Measurements from ENCODE around the gene SHLD2. TPM values are rescaled to one million over a fixed set of nuclear protein-coding genes. Genes with fewer than 3 reads are reported as not detected.
A peak's percentile ranks its signal among the peaks of the same experiment; 100 is the strongest.
"Not testable (repeated sequence)": the region's sequence is repeated elsewhere in the genome, so short reads cannot be mapped to it uniquely, and the experiment has no call there.

SHLD2 gene
- total RNA-seq, 1 donor from 2014 or later, result 8.4 TPM

DNA sequence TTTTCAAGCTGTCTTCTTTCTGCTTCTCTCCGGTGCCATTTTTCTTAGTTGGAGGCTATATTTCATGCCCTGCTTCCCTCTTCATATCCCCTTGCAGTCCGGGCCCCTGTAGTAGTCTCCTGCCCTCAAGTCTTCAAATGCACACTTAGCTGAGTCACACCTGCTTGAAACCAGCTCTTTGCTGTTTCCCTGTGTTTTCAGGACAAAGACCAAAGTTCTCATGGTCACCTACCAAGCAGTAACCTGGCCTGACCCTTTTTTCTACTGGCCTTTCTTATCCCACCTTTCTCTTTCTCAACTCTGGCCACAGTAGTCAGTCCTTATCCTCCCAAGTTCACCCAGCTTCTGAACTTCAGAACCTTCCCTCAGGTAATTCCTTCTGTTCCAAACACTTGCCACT is 28.8 kb upstream of the SHLD2 start:
- Histone ChIP-seq H3K27ac (replicated peaks) (no peak overlapping the region), H3K36me3 (peaks cover 86% of the 10 kb centered on the region), H3K4me1 (no peaks in the 10 kb centered on the region), H3K27me3 (ENCODE audit: low read depth) (no peaks in the 10 kb centered on the region), H3K9me3 (replicated peaks) (no peaks in the 10 kb centered on the region), H3K4me3 (no peak overlapping the region)
- no peak for DNase-seq
- intact Hi-C loops (cut with micrococcal nuclease), result no loop called here
- TF ChIP-seq, protein P1, sequence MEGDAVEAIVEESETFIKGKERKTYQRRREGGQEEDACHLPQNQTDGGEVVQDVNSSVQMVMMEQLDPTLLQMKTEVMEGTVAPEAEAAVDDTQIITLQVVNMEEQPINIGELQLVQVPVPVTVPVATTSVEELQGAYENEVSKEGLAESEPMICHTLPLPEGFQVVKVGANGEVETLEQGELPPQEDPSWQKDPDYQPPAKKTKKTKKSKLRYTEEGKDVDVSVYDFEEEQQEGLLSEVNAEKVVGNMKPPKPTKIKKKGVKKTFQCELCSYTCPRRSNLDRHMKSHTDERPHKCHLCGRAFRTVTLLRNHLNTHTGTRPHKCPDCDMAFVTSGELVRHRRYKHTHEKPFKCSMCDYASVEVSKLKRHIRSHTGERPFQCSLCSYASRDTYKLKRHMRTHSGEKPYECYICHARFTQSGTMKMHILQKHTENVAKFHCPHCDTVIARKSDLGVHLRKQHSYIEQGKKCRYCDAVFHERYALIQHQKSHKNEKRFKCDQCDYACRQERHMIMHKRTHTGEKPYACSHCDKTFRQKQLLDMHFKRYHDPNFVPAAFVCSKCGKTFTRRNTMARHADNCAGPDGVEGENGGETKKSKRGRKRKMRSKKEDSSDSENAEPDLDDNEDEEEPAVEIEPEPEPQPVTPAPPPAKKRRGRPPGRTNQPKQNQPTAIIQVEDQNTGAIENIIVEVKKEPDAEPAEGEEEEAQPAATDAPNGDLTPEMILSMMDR (IDR thresholded peaks at IDR 0.05; ENCODE audit: borderline replicate concordance), result no peak

DNA sequence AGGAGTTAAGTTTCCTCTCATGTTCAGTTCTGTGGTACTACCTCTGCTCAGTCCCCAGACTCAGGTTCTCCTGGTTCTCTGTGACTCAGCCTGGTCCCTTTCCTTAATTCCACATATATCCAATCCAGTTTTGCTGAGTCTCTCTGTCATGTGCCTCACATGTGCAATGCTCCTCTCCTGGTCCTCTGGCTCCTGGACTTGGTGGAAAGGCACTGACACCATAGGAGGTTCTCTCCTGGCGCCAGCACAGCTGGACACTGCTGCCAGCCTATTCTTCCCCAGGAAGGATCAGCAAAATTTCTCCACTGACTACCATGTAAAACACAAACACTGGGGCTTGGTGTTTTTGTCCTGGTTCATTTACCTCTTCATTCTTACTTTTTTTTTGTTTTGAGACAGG is 28.1 kb upstream of the SHLD2 start:
- Histone ChIP-seq H3K27ac (replicated peaks) (no peak overlapping the region), H3K27me3 (ENCODE audit: low read depth) (no peaks in the 10 kb centered on the region), H3K4me1 (no peaks in the 10 kb centered on the region), H3K36me3 (peaks cover 86% of the 10 kb centered on the region), H3K4me3 (no peak overlapping the region), H3K9me3 (replicated peaks) (no peaks in the 10 kb centered on the region)
- TF ChIP-seq, protein P1 (IDR thresholded peaks at IDR 0.05; ENCODE audit: borderline replicate concordance), result no peak
- intact Hi-C loops (cut with micrococcal nuclease), result no loop called here
- DNase-seq, result no peak

DNA sequence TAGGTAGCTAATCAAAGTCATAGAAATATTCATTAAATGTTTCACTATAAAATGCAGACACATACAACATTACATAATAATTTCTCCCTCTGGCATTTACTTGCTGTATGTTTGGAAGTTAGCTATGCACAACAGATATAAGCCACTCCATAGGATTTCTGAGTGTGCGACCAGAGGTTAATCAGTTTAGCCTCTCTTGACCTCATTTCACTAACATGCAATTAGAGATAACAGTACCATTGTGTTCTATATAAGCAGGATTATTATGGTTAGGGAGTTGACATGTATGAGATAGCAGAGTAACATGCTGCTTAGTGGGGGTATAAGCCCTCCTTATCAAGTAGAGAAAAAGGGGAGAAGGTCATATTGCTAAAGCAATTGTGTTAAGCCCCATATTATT is 26.7 kb upstream of the SHLD2 start:
- no peaks in the 10 kb centered on the region for H3K9me3 ChIP-seq (replicated peaks)
- no peak for DNase-seq

DNA sequence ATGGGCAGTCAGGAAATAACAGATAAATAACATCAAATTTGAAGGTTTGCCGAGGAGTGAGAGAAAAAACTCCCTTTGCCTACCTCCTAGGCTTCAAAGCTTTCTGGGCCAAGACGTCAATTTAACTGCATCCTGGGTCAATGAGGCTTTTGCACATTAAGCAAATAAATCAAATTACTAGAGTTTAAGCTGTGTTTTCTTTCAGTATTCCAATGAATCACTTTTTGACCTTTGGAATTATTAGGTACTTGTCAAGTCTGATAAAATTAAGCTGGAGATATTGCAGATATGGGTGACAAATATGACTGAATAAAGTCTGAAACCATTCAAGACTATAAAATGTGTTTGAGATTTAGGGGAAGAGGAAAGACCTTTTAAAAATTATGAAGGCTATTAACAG is 22.6 kb upstream of the SHLD2 start:
- no peaks in the 10 kb centered on the region for H3K27me3 ChIP-seq (ENCODE audit: low read depth)
- TF ChIP-seq, protein P1 (IDR thresholded peaks at IDR 0.05; ENCODE audit: borderline replicate concordance), result no peak
- intact Hi-C loops (cut with micrococcal nuclease), result no loop called here
- no peaks in the 10 kb centered on the region for H3K4me1 ChIP-seq
- no peak overlapping the region for H3K4me3 ChIP-seq
- H3K36me3 ChIP-seq, result peaks cover 71% of the 10 kb centered on the region
- no peak for DNase-seq
- no peaks in the 10 kb centered on the region for H3K9me3 ChIP-seq (replicated peaks)
- H3K27ac ChIP-seq (replicated peaks), result no peak overlapping the region

More for the DNA sequence above, 26.7 kb upstream of the SHLD2 start:
- Histone ChIP-seq H3K27ac (replicated peaks) (no peak overlapping the region), H3K27me3 (ENCODE audit: low read depth) (no peaks in the 10 kb centered on the region), H3K36me3 (peaks cover 86% of the 10 kb centered on the region), H3K4me1 (no peaks in the 10 kb centered on the region), H3K4me3 (no peak overlapping the region)
- TF ChIP-seq, protein P1 (IDR thresholded peaks at IDR 0.05; ENCODE audit: borderline replicate concordance), result no peak
- intact Hi-C loops (cut with micrococcal nuclease), result no loop called here

DNA sequence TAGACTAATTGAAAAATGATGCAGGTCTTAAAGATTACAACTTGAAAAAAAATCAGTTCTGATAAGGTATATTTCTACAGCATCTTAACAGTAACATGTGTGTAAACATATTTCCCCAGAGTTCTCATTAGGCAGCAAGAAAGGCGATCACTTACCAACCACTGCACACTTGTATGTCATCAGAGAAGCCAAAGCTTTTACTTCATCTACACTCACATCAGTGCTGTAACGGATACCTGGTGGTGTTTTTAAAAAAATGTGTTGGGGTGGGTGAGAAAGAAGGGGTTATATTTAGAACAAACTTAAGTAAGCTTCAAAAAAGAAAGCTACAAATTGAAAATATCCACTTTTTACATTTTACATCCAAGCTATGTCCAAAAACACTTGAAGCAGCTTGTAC is 18.6 kb upstream of the SHLD2 start:
- H3K27me3 ChIP-seq (ENCODE audit: low read depth); H3K9me3 ChIP-seq (replicated peaks); H3K4me1 ChIP-seq; H3K4me3 ChIP-seq; H3K27ac ChIP-seq (replicated peaks); intact Hi-C loops (cut with micrococcal nuclease); DNase-seq: not testable (repeated sequence)
- peaks cover 42% of the 10 kb centered on the region for H3K36me3 ChIP-seq

DNA sequence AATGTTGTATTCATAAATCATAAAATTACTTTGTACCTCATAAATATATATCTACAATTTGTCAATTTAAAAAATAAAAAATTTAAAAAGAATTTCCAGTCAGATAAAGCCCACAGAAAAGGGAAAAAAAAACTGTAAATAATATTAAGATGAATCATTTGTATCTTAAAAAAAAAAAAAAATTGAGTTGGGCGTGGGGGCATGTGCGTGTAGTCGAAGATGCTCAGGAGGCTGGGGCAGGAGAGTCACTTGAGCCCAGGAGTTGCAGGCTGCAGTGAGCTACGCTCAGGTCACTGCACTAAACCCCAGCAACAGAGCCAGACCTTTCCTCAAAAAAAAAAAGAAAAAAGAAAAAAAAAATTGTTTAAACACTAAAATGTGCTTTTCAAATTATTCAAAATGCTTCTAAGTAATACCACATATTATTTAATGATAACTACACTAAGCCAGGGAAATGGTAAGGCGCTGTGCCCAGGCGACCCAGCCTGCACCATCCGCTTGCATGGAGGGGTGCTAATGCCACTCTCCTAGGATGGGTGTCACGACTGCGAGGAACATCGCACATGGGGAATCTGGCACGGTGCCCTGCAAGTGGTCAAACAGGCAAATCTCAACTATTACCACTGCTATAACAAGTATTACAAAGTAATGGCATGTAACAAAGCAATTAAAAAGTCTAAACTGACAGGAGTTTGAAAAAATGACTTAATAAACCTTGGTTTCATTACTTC is 15.7 kb upstream of the SHLD2 start:
- Histone ChIP-seq H3K4me1 (peaks cover 12% of the 10 kb centered on the region), H3K27ac (replicated peaks) (no peak overlapping the region), H3K4me3 (no peak overlapping the region), H3K27me3 (ENCODE audit: low read depth) (no peaks in the 10 kb centered on the region), H3K9me3 (replicated peaks) (no peaks in the 10 kb centered on the region), H3K36me3 (peaks cover 14% of the 10 kb centered on the region)
- DNase-seq, result no peak
- TF ChIP-seq, protein P1 (IDR thresholded peaks at IDR 0.05; ENCODE audit: borderline replicate concordance), result no peak
- intact Hi-C loops (cut with micrococcal nuclease), result no loop called here

DNA sequence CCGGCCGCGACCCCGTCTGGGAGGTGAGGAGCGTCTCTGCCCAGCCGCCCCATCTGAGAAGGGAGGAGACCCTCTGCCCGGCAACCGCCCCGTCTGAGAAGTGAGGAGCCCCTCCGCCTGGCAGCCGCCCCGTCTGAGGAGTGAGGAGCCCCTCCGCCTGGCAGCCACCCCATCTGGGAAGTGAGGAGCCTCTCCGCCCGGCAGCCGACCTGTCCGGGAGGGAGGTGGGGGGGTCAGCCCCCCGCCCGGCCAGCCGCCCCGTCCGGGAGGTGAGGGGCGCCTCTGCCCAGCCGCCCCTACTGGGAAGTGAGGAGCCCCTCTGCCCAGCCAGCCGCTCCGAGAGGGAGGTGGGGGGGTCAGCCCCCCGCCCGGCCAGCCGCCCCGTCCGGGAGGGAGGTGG is 14.4 kb upstream of the SHLD2 start:
- H3K36me3 ChIP-seq; DNase-seq; H3K27ac ChIP-seq (replicated peaks); H3K9me3 ChIP-seq (replicated peaks); H3K27me3 ChIP-seq (ENCODE audit: low read depth); H3K4me3 ChIP-seq; intact Hi-C loops (cut with micrococcal nuclease): not testable (repeated sequence)
- peaks cover 21% of the 10 kb centered on the region for H3K4me1 ChIP-seq

DNA sequence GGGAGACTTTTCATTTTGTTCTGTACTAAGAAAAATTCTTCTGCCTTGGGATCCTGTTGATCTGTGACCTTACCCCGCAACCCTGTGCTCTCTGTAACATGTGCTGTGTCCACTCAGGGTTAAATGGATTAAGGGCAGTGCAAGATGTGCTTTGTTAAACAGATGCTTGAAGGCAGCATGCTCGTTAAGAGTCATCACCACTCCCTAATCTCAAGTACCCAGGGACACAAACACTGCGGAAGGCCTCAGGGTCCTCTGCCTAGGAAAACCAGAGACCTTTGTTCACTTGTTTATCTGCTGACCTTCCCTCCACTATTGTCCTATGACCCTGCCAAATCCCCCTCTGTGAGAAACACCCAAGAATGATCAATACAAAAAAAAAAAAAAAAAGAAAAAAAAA is 13.4 kb upstream of the SHLD2 start:
- DNase-seq; H3K9me3 ChIP-seq (replicated peaks); intact Hi-C loops (cut with micrococcal nuclease); H3K27ac ChIP-seq (replicated peaks); H3K4me3 ChIP-seq; H3K36me3 ChIP-seq; H3K27me3 ChIP-seq (ENCODE audit: low read depth): not testable (repeated sequence)
- H3K4me1 ChIP-seq, result peaks cover 21% of the 10 kb centered on the region

DNA sequence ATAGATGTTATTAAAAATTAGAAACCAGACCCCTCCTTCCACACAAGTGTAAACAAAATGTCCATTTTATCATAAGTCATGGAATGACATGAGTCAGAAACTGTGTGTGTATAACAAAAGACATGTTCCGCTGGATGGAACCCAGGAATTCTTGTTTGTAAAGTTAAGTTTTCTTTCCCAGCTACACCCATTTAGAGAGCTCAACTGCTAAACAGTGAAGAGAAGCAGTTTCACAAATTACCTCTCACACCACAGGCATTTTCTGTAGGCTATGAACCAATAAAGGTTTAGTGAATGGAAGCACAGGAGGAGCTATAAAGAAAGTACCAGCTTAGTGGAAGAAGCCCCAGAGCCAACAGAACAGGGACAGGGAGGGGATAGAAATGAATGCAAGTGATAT is 12.8 kb upstream of the SHLD2 start:
- H3K4me3 ChIP-seq; DNase-seq; intact Hi-C loops (cut with micrococcal nuclease); H3K9me3 ChIP-seq (replicated peaks); H3K36me3 ChIP-seq; H3K27me3 ChIP-seq (ENCODE audit: low read depth): not testable (repeated sequence)
- Histone ChIP-seq H3K27ac (replicated peaks) (peak overlapping the region; percentile 45), H3K4me1 (peaks cover 21% of the 10 kb centered on the region)
